ENCODE data around the gene LMX1B.

DNA sequence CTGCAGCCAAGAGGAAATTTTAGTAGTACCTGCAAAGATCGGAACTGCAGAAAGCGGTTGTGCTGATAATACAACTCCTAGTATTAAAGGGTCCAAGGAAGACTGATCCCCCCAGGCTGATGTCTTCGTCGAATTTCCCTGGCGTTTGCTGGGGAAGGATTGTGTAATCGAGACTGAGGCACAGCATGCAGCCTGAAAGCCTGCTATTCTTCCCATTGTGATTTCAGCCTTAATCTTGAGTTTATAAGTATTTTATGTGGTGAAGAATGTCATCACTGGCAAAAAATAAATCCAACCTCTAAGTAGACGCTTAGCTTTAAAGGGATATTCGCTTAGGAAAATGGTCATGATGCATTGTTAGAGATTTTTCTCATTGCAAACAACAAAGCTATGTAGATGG is 21.3 kb upstream of the LMX1B start:
- TF ChIP-seq CTCF (IDR thresholded peaks at IDR 0.05; ENCODE audit: low read depth, low read length) (no peak), POLR2A (IDR thresholded peaks at IDR 0.05; ENCODE audit: extremely low read depth, insufficient read length) (no peak)
- TF ChIP-seq, protein P1, sequence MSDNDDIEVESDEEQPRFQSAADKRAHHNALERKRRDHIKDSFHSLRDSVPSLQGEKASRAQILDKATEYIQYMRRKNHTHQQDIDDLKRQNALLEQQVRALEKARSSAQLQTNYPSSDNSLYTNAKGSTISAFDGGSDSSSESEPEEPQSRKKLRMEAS (IDR thresholded peaks at IDR 0.05; ENCODE audit: low read depth, low read length) = no peak
